Endothelial cell of umbilical vein (primary cell): ENCODE measurements around the gene DDX4. TPM values are rescaled to one million over a fixed set of nuclear protein-coding genes. Genes with fewer than 3 reads are reported as not detected.

Experiments used
- BruUV-seq: library from RNA; stranded (reverse); fragments of 400-500 nt; replicated peaks from 2 replicates; lab custom pipeline; 2021; lab: Mats Ljungman, UMichigan
- CTCF ChIA-PET: fragments of 300-600, 350-600 bp; sonication (Branson Sonifier 250); formaldehyde crosslinking; loops from one replicate; lab custom pipeline; 2021; ENCODE audit warnings: antibody characterized with exemption, inconsistent platforms; lab: Charles Lee
- POLR2A ChIA-PET: fragments of 300-600, 350-600 bp; sonication (Branson Sonifier 250); formaldehyde crosslinking; loops from one replicate; lab custom pipeline; 2021; ENCODE audit warnings: antibody characterized with exemption, inconsistent platforms; lab: Charles Lee
- DNase-seq: peaks from one replicate; pipeline ENCODE4 v3.0.0-alpha.2; 2011; ENCODE audit warnings: low read depth, low spot score
- FAIRE-seq: peaks from 2 replicates; lab custom pipeline; 2011; peaks lifted over from hg19 to GRCh38; lab: Jason Lieb, UNC
- H2AFZ ChIP-seq: 2 replicates; pipeline ENCODE4 v1.6.0; 2012; ENCODE audit warnings: low read depth, low read length, control low read depth, inconsistent platforms
- H3K27ac ChIP-seq: 2 replicates; pipeline ENCODE4 v1.5.1; 2011; ENCODE audit warnings: low read depth, mild to moderate bottlenecking, control low read depth, low read length, moderate library complexity; ENCODE audit not compliant: insufficient read depth
- H3K27me3 ChIP-seq, 2 experiments: 2 replicates each; pipeline versions ENCODE4 v1.6.0 to v1.6.1; 2011; ENCODE audit warnings: low read length in 2 of 2, mixed read lengths in 1 of 2; ENCODE audit not compliant: control insufficient read depth in 2 of 2, insufficient read depth in 2 of 2
- H3K36me3 ChIP-seq, 2 experiments: 2 replicates in 1 of 2; 3 replicates in 1 of 2; pipeline ENCODE4 v1.5.1; 2011; ENCODE audit warnings: low read length in 2 of 2, mild to moderate bottlenecking in 1 of 2, moderate library complexity in 1 of 2; ENCODE audit not compliant: control insufficient read depth in 2 of 2, insufficient read depth in 2 of 2; ENCODE audit errors: extremely low read depth in 1 of 2
- H3K4me1 ChIP-seq: 3 replicates; pipeline ENCODE4 v1.5.1; 2011; ENCODE audit warnings: mild to moderate bottlenecking, low read length; ENCODE audit not compliant: control insufficient read depth, insufficient read depth; ENCODE audit errors: extremely low read depth
- H3K4me2 ChIP-seq: 2 replicates; pipeline ENCODE4 v1.6.1; 2011; ENCODE audit warnings: low read length, control low read depth, mixed read lengths; ENCODE audit not compliant: insufficient read depth
- H3K4me3 ChIP-seq, 3 experiments: fragments of 200-600 bp in 1 of 3; sonication (generic), shearing (Covaris generic) in 1 of 3; replicated peaks in 1 of 3; 2 replicates each; pipeline ENCODE4 v1.5.1; 2011 to 2016; ENCODE audit warnings: control low read depth in 3 of 3, low read length in 3 of 3, mild to moderate bottlenecking in 2 of 3, inconsistent platforms in 1 of 3, low read depth in 1 of 3, moderate library complexity in 1 of 3; ENCODE audit not compliant: insufficient read depth in 1 of 3
- H3K79me2 ChIP-seq: 2 replicates; pipeline ENCODE4 v1.6.0; 2012; ENCODE audit warnings: low read length, inconsistent platforms; ENCODE audit not compliant: control insufficient read depth, insufficient read depth
- H3K9ac ChIP-seq: replicated peaks from 2 replicates; pipeline ENCODE3; 2011; ENCODE audit warnings: low read length, control low read depth; ENCODE audit not compliant: insufficient read depth; ENCODE audit errors: extremely low read depth
- H3K9me1 ChIP-seq: replicated peaks from 3 replicates; pipeline ENCODE4 v1.6.0; 2011; ENCODE audit warnings: mild to moderate bottlenecking, low read length; ENCODE audit not compliant: control insufficient read depth, insufficient read depth; ENCODE audit errors: extremely low read depth
- H3K9me3 ChIP-seq: replicated peaks from 2 replicates; pipeline ENCODE4 v1.5.1; 2012; ENCODE audit warnings: low read length, inconsistent platforms; ENCODE audit not compliant: control insufficient read depth, insufficient read depth
- H4K20me1 ChIP-seq: replicated peaks from 2 replicates; pipeline ENCODE3; 2011; ENCODE audit warnings: mild to moderate bottlenecking, low read length; ENCODE audit not compliant: control insufficient read depth, insufficient read depth; ENCODE audit errors: extremely low read depth
- CTCF ChIP-seq, 2 donors: IDR thresholded peaks; 1 replicate in 1 of 2; 2 replicates in 1 of 2; pipeline ENCODE4 v1.5.1; 2011; ENCODE audit warnings: low read length in 2 of 2, mild to moderate bottlenecking in 2 of 2, moderate library complexity in 2 of 2, control low read depth in 1 of 2, inconsistent platforms in 1 of 2, low read depth in 1 of 2; ENCODE audit not compliant: insufficient read depth in 1 of 2; ENCODE audit errors: extremely low read depth in 1 of 2
- EZH2 ChIP-seq: IDR thresholded peaks from 2 replicates; pipeline ENCODE4 v1.6.1; 2012; ENCODE audit warnings: borderline replicate concordance, low read depth, mild to moderate bottlenecking, moderate library complexity, low read length, inconsistent platforms; ENCODE audit not compliant: severe bottlenecking
- FOS ChIP-seq: IDR thresholded peaks from 2 replicates; pipeline ENCODE4 v1.6.1; 2011; ENCODE audit warnings: mild to moderate bottlenecking, low read length, moderate library complexity, borderline replicate concordance; ENCODE audit not compliant: insufficient read depth
- GATA2 ChIP-seq: IDR thresholded peaks from 2 replicates; pipeline ENCODE4 v1.7.0; 2011; ENCODE audit warnings: low read depth, mild to moderate bottlenecking, moderate library complexity, mixed read lengths, low read length; ENCODE audit not compliant: insufficient read length, insufficient read depth
- JUN ChIP-seq: IDR thresholded peaks from 2 replicates; pipeline ENCODE4 v1.6.1; 2011; ENCODE audit warnings: borderline replicate concordance, low read depth; ENCODE audit not compliant: insufficient read length, insufficient read depth
- MAX ChIP-seq: IDR thresholded peaks from 2 replicates; pipeline ENCODE4 v1.6.1; 2011; ENCODE audit not compliant: insufficient read depth, insufficient read length
- MYC ChIP-seq: IDR thresholded peaks from one replicate; pipeline ENCODE4 v1.6.1; 2011; ENCODE audit warnings: mild to moderate bottlenecking, low read depth, low read length
- POLR2A ChIP-seq: IDR thresholded peaks from 2 replicates; pipeline ENCODE4 v1.6.1; 2012; ENCODE audit warnings: low read depth, mild to moderate bottlenecking, control low read depth, low read length
- POLR2AphosphoS5 ChIP-seq: IDR thresholded peaks from 2 replicates; pipeline ENCODE4 v1.6.1; 2012; ENCODE audit warnings: low read depth, mild to moderate bottlenecking, control low read depth, low read length, moderate library complexity; ENCODE audit not compliant: insufficient read depth
- dilution Hi-C: fragments of 300-500 bp; cut with MboI; formaldehyde crosslinking; loops from one replicate; pipeline ENCODE4 v1.15.0; 2019; ENCODE audit warnings: low sequenced_read_pairs; ENCODE audit not compliant: extremely low pct_ligation_motif_present
- intact Hi-C: fragments of 100-400 bp; cut with micrococcal nuclease; formaldehyde crosslinking; loops from one replicate; pipeline ENCODE4 v1.10.0; 2022
- polyA plus RNA-seq, 4 experiments: library from polyadenylated mRNA; depleted of rRNA in 3 of 4; stranded (reverse) in 3 of 4; unstranded in 1 of 4; fragments of >200 nt; gene quantifications; 2 replicates each; pipeline versions ENCODE4 v1.2.1 to v1.2.3, GENCODE V29; 2011 to 2012; ENCODE audit warnings: missing spikeins in 1 of 4
- total RNA-seq: library from RNA; stranded (reverse); gene quantifications from 2 replicates; pipeline ENCODE4 v1.2.3, GENCODE V29; 2021

DDX4 gene
- total and polyA plus RNA-seq, 2 donors (not counting 3 experiments of a cell fraction or from before 2014, with no cell fraction given): not detected

- TF ChIP-seq JUN (no peak), MYC (no peak), CTCF (IDR thresholded peaks at IDR 0.05; ENCODE audit: extremely low read depth in 1 of 2, insufficient read depth in 1 of 2, low read depth in 1 of 2, low read length in 2 of 2) (no peak), GATA2 (no peak), FOS (no peak), POLR2A (no peak), MAX (no peak), POLR2AphosphoS5 (no peak), EZH2 (no peak)
- H2AFZ ChIP-seq: no peak overlapping the region
- no peak overlapping the region for H3K27ac ChIP-seq
- intact Hi-C loops: no loop called here
- H3K4me2 ChIP-seq: no peak overlapping the region
- no peaks in the 10 kb centered on the region for H3K27me3 ChIP-seq
- ChIA-PET POLR2A (no interaction called here), CTCF (interaction anchor here (1.8 kb wide), 1 partner anchor 9 kb away, joined by 6 read pairs; no protein-coding TSS in a partner anchor)
- H3K4me3 ChIP-seq: no peak overlapping the region
- H3K79me2 ChIP-seq: no peaks in the 10 kb centered on the region
- no peaks in the 10 kb centered on the region for H3K9me3 ChIP-seq
- H3K4me1 ChIP-seq: no peaks in the 10 kb centered on the region
- FAIRE-seq (no peak), DNase-seq (no peak)
- no peaks in the 10 kb centered on the region for H3K9me1 ChIP-seq
- no peaks in the 10 kb centered on the region for H3K36me3 ChIP-seq
- dilution Hi-C loops: no loop called here
- no peaks in the 10 kb centered on the region for H4K20me1 ChIP-seq
- BruUV-seq: no TSS peak
- no peak overlapping the region for H3K9ac ChIP-seq
Observed at GRCh38 chr5:55750063-55750462, 12.2 kb downstream of the DDX4 start.
